Measurements from ENCODE around the gene CDIP1.

The CDIP1 gene

GRCh38 chr16:4481963-4482362, 56.6 kb downstream of the CDIP1 start:
- no peak for DNase-seq (ENCODE audit: low read depth)
- TF ChIP-seq CTCF (IDR thresholded peaks at IDR 0.05; ENCODE audit: low read depth, low read length): no peak
- no peak overlapping the region for H3K4me3 ChIP-seq (ENCODE audit: low read depth, low read length)

- no peak overlapping the region for H3K4me3 ChIP-seq (ENCODE audit: low read depth, low read length)
- DNase-seq (ENCODE audit: low read depth): no peak
- no peak for TF ChIP-seq CTCF (IDR thresholded peaks at IDR 0.05; ENCODE audit: low read depth, low read length)
- TF ChIP-seq, protein P1, sequence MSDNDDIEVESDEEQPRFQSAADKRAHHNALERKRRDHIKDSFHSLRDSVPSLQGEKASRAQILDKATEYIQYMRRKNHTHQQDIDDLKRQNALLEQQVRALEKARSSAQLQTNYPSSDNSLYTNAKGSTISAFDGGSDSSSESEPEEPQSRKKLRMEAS (IDR thresholded peaks at IDR 0.05; ENCODE audit: low read depth, low read length): no peak
- no peak for TF ChIP-seq POLR2A (IDR thresholded peaks at IDR 0.05; ENCODE audit: extremely low read depth, insufficient read length)
- no peak for TF ChIP-seq MYC (IDR thresholded peaks at IDR 0.05; ENCODE audit: low read depth, low read length)
Measured at GRCh38 chr16:4481526-4481925, 57.0 kb downstream of the CDIP1 start.

DNA sequence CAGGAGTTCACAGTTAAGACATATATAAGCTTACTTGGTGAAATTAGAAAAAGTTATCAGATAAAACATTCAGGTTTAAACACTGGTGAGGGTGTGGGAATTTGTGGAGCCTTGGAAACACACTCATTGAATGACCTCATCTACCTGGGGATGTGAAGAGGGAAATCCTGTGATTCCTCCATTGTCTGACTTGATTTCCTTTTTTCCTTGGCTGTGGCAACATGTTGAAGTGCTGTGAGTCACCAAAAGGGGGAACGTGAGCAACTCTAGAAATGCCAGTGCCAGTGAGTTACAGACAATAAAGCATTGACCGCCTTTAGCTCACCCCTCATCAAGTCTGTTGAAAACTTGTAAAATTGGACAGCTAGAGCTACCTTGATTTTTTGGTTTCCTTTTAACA, 60.6 kb downstream of the CDIP1 start:
- TF ChIP-seq CTCF (IDR thresholded peaks at IDR 0.05; ENCODE audit: low read depth, low read length) (peak; percentile 39), MYC (IDR thresholded peaks at IDR 0.05; ENCODE audit: low read depth, low read length) (no peak), POLR2A (IDR thresholded peaks at IDR 0.05; ENCODE audit: extremely low read depth, insufficient read length) (no peak)
- TF ChIP-seq, protein P1 (IDR thresholded peaks at IDR 0.05; ENCODE audit: low read depth, low read length): no peak
- peak; percentile 63 for DNase-seq (ENCODE audit: low read depth)
- H3K4me3 ChIP-seq (ENCODE audit: low read depth, low read length): peak overlapping the region; percentile 2

- TF ChIP-seq CTCF (IDR thresholded peaks at IDR 0.05; ENCODE audit: low read depth, low read length) (no peak), MYC (IDR thresholded peaks at IDR 0.05; ENCODE audit: low read depth, low read length) (peak; percentile 97), POLR2A (IDR thresholded peaks at IDR 0.05; ENCODE audit: extremely low read depth, insufficient read length) (peak; percentile 71)
- TF ChIP-seq, protein P1 (IDR thresholded peaks at IDR 0.05; ENCODE audit: low read depth, low read length): peak; percentile 95
- peak; percentile 96 for DNase-seq (ENCODE audit: low read depth)
Measured at GRCh38 chr16:4475880-4476788, 62.4 kb downstream of the CDIP1 start, which contains the start of gene HMOX2. Gene HMOX2 (plus strand): TSS chr16:4476398. CDS start chr16:4505525, 29,127 bp downstream.

GRCh38 chr16:4474192-4474961, 64.2 kb downstream of the CDIP1 start, which contains the start of gene NMRAL1:
Gene NMRAL1 (minus strand): TSS chr16:4474625. CDS start chr16:4474132, 493 bp downstream.
- peak within 1 kb of the TSS; percentile 78 for H3K4me3 ChIP-seq (ENCODE audit: low read depth, low read length)
- peak; percentile 100 for TF ChIP-seq MYC (IDR thresholded peaks at IDR 0.05; ENCODE audit: low read depth, low read length)
- TF ChIP-seq CTCF (IDR thresholded peaks at IDR 0.05; ENCODE audit: low read depth, low read length): no peak
- TF ChIP-seq, protein P1 (IDR thresholded peaks at IDR 0.05; ENCODE audit: low read depth, low read length): peak; percentile 99
- TF ChIP-seq POLR2A (IDR thresholded peaks at IDR 0.05; ENCODE audit: extremely low read depth, insufficient read length): peak; percentile 84
- peak; percentile 97 for DNase-seq (ENCODE audit: low read depth)

More at GRCh38 chr16:4475880-4476788, 62.4 kb downstream of the CDIP1 start, which contains the start of gene HMOX2:
- peak within 1 kb of the TSS; percentile 78 for H3K4me3 ChIP-seq (ENCODE audit: low read depth, low read length)

Measured in NB4 (cell line).